Midbrain (tissue), 1 donor: Measurements from ENCODE around the gene ADAM12.

ENCODE experiments used
- DNase-seq: peaks from one replicate; lab custom pipeline; 2025; lab: John Stamatoyannopoulos, UW

ADAM12 gene

DNA sequence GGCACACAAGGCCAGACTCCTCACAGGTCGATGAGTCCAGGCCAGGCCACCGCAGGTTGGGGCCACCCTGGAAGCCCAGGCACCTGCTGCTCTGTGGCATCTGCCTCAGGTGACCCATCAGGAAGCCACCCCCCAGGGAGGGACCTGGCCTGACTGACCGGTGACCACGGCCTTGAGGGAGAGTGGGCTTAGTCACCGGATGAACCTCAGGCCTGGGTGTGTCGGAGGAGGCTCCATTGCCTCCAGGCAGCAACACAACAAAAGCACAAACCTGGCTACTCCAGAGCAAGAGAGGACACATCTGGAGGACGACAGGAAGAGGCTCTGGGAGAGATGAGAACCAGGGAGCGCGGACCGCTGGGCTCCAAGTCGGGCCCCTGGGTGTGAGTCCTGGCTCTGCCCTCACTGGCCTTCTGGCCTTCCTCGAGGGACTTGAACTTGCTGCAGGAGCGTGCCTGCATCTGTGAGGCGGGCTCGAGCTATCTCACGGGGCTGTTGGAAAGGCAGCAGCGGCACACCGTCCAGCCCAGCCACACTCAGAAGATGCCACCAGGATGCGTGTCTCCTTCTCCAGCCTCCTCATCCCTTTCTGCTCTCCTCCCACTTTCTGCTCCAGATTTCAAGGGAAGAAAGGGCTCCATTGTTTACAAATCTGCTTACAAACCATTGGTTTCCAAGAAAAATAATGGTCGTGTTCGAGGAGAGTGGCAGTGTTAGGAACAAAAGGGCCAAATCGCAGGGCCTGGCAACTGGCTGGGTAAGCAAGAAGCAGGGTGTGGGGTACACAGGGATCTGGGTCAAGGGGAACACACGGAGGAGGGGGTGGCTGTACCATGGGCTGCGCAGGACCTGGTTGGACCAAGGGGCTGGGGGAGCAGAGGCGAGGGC, 152.9 kb downstream of the ADAM12 start:
- DNase-seq: peak; percentile 46

DNA sequence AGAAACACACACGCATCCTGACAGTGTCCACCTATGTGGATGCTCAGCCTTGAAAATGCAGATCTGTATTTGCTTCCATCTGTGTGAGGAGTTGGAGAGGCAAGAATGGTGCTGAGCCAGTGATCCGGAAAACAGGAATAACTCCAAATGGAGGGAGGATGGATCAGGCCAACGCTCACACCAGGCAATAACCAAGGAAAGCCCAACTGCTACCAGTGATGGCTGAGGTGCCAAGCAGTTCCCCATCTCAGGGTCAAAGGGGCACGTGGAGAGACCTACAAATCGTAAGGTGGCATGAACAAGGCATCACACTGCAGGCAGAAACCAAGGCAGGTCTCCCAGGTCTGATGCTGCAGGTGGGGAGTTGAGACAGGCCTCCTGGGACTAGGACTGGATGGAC, 153.6 kb downstream of the ADAM12 start:
- DNase-seq: no peak

DNA sequence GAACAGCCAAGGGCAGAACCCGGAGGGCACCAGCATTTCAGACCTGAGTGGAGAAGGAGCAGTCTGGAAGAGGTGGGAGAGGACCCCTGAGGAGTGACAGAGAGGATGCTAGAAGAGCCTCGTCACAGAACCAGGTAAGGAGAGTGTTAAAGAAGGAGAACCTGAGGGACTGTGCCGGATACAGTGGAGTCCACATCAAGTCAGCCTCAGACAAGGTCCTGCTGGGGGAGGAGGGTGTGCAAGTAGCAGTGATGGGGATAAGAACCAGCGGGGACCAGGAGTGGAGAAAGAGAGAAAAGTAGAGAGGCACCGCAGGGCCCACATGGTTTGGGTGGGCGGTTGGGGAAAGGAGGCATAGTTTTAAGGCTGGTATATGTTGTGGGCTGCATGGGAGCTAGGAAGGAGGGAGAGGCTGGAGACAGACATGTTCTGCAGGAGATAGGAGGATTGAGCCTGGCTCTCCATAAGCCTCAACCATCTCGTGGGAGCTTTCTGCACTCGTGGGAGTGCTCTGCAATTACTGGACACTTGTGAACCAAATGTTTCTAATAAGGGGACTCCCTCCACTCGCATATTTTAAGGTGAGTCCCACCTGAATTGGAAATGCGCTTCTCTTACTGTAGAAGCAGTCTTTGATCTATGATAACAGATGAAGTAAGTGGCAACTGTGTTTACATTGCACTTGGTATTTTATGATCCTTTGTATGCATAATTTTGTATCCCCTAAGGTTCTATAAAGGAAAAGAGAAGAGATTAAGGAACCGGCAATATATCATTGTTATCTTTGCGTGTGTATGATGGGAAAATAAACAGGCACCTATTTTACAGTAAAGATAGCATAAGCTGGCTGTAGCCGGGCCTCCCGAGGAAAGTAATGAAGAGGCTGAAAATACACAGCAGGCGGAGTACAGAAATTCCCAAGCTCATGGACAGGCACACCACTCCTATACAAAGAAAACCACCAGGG, 154.8 kb downstream of the ADAM12 start:
- no peak for DNase-seq

DNA sequence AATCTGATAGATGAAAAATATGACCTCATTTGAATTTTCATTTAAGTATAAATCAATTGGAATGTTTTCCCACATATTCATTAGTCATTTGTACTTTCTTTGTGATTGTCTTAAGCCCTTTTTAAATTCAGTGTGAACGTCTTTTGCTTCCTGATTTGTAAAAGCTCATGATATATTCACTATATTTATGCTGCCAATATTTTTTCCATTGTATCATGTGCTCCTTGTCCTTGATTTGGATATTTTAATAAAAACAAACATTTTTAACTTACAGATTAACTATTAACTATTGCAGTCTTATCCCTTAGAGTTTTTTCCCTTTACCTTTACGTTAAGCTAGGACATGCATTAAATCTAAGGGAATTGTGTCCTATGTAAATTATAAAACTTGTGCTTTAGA, 157.7 kb downstream of the ADAM12 start:
- no peak for DNase-seq

DNA sequence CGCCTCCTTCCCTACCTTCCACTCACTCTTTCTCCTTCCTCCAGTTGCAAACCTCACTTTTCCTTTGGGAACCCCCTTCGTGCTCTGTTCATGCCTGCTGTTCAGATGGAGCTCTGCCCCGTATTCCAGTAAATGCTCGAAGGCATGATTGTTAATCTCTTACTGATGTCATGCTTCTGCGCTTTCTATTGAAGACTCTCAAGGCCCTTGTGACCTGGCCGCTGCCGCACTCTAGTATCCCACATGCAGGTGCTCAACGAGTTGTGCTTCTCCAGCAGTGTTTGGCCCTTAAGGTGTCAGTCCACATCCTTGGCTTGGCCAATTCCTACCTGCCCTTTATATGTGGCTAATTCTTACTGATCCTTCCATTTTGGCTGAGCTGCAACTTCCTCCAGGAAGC, 158.6 kb downstream of the ADAM12 start:
- no peak for DNase-seq

DNA sequence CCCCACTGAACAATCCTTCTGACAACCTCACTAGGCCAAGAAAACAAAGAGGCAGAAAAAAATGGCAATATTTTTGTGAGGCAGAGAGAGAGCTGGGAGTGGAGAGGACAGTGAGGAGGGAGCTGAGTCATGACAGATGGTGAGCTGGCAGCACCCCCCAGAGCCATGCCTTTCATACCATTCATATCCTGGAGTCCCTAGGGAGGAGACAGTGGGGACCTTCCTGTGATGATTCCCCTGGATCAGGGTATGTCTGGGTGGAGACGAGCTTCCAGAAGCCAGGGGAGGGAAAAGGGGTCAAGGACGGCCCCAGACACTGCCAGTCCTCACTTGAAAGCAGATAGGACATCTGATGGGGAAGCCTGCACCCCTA, 160.5 kb downstream of the ADAM12 start:
- DNase-seq: no peak

DNA sequence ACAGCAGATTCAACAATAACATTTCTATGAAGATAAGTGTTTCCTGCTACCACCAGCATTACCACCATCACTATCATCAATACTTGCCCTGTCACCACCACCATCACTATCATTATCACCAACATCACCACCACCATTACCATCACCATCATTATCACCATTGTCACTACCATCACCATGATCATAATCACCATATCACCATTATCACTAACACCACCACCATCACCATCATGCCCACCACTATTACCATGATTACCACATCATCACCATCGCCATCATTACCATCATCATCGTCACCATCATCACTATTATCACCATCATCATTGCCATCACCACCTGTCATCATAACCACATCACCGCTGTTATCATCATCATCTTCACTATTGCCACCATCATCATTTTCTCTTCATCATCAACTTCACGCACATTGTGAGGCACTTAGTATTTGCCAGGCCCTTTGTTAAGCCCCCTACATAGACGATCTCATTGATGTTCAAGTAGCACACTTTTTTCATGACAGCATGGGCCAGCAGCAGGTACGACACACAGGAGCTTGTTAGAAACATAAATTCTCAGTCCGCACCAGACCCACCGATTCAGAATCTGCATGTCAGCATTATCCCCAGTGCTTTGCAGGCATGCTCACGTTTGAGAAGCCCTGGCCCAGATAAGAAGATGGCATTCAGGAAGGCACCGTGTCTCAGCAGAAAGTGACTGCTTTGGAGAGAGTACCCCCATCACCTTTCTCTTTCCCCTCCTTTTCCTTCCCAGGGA, 161.1 kb downstream of the ADAM12 start:
- no peak for DNase-seq

DNA sequence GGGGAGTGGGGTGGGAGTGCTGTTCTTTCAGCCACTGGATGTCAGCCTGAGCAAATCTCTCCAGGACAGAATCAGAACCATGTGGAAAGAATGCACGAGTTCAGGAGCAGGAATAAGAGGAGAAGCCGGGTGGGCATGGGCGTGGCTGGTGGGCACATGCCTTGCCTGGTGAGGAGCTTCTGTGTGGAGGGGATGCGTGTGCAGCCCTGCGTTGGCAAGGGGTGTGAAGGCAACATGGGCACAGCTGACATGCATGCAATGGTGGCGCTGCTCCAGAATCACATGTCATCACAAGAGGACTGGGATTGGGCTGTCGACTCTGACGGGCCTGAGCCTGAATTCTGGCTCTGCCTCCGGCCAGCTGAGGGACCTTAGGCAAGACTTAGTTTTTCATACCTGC, 162.1 kb downstream of the ADAM12 start:
- no peak for DNase-seq

DNA sequence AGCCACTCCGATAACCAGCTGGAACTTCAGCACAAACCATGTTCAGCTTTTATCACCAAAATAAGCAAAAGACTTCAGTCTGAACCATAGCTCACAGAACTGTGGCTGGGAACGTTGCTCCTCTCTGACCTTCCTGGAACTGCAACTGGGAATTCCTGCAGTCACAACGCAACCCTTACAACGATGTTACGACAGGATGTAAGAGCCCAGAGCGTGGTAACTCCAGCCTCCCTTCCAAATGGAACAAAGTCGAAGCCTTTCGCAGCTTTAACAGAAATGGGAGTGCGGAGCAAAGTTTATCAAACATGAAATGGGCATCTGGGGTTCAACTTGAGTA, 162.6 kb downstream of the ADAM12 start:
- no peak for DNase-seq

DNA sequence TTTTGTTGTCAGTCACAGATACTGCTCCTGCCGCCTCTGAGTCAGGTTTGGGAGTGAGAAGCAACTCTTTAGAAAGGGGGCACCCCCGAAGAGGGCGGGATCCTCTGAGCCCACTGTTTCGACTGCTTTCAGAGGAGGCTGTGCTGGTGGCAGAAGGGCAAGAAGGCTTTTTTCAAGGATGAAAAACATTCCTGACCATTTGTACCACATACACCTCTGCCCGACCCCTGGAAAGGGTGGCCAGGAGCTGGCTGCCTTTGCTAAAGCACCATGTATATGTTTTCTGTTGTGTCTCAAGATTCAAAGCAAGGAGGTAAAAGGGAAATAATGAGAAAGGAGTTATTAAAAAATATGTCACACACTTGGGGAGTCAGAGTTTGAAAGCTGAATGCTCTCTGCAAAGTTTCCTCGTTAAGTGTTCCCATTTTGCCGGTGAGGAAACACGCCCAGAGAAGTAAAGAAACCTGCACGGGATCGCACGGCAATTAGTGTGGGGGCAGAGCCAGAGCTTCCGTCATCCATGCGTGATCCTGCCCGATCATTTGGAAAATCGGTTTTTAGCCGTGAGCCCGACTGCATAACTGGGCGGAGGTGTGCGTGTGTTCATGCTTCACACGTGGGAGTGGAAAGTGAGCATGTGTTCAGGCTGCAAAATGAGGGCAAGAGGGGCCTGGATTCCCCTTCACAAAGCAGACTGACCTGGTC, 163.2 kb downstream of the ADAM12 start:
- no peak for DNase-seq

DNA sequence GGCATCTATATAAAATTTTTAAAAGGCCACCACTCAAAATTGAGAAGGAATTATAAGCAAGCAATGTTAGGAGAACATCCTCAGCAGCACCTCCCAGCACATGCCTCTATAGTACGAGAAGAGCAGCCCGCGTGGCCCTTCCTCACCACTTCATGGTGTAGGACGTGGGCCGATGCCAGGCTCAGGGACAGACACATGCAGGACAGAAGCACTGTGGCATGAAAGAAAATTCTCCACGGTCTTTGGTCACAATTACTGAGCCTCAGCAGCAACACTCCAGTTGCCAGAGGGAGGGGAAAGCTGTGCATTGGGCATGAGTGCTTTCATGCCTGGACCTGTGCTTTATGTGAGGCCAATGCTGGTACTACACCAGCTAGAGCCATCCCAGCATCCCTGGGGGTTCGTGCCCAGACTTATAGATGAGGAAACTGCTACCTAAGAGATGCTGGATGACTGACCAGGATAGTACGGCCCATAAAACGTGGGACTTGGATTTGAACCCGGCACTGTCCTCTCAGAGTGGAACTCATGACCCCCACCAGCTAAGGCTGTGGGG, 164.7 kb downstream of the ADAM12 start:
- no peak for DNase-seq

DNA sequence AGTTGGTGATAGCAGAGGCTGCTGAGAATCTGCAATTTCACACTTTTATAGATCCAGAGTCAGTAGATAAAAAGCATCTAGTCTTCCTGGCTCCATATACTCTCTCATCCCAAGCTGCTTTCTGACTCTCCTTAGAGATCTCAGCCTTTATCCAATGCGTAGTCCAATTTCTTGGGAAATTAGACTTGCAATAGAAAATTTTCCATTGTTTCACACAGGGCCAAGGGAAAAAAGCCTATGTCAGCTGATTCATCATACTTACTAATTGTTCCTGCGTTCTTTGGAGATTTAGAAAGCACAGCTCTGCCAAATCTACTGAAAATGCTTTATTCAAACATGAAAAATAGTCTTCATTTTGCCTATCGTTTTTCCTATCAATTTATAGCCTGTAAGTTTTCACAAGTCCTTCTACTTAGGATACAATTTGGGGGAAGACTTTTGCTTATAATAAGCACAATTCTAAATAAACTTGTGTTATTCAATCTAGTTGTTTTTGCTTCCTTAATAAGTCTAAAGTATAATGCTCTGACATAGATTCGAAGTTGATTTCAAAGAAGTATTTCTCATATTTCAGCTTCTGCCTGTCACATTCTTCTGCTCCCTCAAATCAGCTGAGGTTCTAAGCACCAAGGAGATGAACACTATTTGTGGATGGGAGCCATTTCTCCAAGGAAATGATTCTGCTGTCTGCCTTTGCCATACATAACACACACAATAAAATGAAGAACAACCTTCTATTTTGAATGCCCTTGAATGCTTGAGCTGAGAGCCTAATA, 165.4 kb downstream of the ADAM12 start:
- DNase-seq: no peak

DNA sequence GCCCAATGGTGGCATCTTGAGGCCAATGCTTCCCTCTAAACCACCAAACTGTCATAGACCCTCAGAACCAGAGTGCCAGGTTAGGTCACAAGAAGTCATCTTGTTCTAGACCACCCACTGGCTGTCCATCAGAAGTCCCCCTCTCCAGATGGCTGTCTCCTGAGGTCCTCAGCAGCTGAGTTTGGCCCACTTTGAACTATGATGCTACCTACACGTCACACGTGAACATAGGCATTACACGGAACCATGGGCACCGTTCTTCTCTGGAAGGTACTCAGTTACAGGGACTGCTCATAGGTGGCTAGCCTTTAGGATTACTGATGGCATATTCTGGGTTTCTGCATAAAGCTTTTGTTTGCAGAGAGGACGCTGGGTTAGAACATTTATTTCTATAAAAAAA, 166.4 kb downstream of the ADAM12 start:
- no peak for DNase-seq

DNA sequence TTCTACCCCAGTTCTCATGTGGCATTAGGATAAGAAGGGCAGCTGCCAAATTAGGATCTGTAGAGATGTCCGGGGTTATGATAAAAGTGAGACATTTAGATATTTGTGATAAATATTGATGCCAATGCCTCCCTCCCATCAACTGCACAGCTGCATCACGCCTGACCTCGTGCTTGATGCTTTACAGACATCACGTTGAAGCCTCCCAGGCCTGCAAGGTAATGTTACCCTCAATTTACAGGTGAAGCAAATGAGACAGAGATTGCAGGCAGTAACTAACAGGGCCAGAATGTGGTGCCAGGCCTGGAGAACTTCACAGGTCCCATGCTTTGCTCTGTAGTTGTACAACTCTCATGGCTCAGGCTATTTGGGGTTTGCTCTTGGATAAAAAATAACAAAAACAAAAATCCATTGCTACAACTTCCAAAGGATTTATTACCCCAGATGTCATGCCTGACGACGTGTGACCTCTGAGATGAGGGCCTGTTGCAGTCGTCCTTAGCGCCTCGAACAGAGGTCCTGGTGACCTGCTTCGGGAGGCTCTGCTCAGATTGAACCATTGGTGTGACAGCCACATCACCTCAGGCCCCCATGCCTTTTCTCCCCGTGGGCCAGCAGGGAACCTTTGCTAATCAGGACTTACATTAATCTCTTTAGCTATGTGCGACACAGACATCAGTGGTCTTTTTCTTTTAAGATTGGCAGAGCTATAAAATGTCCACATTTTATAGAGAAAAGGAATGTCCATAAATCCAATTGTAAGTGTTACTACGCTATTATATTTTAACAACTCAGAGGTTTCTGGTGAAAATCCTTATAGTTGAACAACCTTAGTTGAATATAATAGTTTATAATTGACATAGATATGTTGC, 169.3 kb downstream of the ADAM12 start:
- DNase-seq: no peak

DNA sequence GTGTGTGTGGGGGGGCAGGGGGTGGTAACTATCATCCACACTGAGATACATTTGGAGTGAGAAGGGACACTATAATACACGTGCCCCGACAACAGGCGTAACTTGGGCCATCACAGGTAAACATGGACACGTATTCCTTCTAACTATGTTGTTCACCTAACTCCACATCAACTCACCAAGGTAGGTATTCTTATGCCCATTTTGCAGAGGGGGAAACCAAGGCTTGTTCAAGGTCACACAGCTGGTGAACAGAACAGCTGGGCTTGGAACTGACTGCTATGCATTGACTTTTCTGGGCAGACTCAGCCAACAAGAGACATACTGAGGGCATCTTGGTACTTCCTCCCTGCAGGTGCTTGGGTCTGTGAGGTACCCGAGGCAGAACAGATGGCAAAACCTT, 170.1 kb downstream of the ADAM12 start:
- DNase-seq: no peak

DNA sequence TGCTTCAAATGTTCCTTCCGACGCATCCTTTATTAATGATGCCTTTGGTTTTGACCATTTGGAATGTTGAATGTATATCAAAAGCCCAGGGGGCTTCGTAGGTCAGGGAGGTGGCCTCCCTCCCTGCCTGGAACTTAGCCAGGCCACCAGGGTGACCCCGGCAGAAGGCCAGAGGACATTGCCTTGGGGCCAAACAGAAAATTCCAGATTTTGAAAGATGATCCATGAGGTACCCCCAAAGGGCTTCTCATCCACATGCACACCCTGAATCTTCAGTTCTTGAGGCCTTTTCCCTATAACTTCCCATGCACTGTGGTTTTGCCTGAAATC, 171.7 kb downstream of the ADAM12 start:
- DNase-seq: no peak

DNA sequence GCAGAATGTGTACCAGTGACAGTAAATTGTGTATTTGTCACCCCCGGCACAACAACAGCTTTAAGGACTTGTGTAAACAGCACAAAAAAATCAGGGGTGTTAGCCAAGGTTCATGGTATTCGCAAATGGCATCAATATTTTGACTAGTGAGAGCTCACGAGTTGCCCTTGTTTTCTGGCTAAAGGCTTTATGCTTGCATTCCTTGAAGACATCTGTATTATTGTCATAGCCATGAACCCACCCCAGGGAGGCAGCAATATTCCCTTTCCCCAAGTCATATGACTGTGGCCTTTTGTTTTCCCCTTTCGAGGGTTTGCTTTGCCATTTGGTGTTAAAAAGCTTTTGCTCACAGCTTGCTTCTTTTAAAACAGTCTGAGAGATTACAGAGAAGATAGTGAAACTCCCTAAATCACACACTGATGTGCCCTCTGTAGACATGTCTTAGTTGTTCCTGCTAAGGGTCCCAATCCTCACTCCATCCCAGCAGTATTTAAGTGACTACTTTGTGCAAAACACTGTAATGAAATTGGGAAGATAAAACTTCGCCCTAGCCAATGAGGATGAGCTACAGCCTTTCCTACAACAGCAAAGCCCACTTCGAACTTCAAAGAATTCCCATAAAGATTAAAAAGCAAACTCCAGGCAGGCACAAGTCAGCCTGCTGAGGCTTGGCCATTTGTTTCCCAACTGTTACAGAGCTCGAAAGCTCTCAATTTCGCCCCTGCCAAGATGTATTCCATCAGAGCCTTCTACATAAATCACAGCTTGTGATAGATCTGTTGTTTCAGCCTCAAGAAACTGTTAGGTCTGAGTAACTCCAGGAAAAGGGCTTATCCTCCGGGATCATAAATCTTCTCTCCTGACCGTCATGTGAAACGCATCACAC, 172.3 kb downstream of the ADAM12 start:
- DNase-seq: no peak

DNA sequence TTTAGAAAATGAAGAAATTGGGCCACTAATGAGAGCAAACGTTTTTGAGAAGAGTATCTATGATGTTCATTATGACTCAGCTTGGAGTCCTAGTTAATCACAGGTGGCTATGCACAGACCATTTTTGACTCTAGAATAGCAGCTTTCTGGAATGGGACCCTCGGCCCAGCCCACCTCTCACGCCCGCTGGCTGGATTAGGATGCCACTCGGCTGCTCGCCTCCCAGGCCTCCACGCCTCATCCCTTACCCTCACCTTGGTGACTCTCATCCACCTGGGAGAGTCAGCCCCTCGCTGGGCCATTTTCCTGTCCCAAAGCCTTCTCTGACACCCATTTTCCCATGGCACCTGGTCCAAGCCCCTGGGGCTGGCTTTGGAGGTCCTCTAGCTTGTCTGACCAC, 173.6 kb downstream of the ADAM12 start:
- no peak for DNase-seq

DNA sequence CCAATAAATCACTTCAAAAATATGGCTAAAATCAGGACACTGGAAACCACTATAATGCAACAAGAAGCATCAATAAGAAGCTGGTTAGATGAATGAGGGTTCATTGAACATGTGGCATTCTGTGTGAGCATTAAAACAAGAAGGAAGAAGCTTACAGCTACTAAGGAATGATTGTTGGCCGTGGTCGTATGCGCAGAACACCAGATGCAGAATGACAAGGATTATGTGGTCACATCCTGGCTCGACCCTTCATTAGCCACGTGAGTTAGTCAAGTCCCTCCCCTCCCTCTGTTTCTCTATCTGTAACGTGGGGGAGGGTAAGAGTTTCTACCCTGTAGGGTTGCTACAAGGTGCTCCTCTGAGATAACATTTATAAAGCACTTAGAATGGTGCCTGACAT, 174.3 kb downstream of the ADAM12 start:
- no peak for DNase-seq
